MM.1S (cell line): ENCODE results near the gene SYNPO2.

Experiments used
- EZH2 ChIP-seq: fragments of 300-600 bp; sonication (generic); optimal IDR thresholded peaks from 2 replicates; pipeline ENCODE3; 2017; ENCODE audit warnings: low read depth, mild to moderate bottlenecking, antibody characterized with exemption, low read length, mixed read lengths
- EZH2phosphoT487 ChIP-seq: fragments of 300-600 bp; sonication (generic); IDR thresholded peaks from 2 replicates; pipeline ENCODE4 v1.6.1; 2018; ENCODE audit warnings: antibody characterized with exemption, low read length
- TF ChIP-seq, protein P1 (sequence below): fragments of 300-600 bp; sonication (generic); IDR thresholded peaks from 2 replicates; pipeline ENCODE4 v1.5.1; 2016; ENCODE audit warnings: antibody characterized with exemption, low read length, mixed read lengths

DNA sequence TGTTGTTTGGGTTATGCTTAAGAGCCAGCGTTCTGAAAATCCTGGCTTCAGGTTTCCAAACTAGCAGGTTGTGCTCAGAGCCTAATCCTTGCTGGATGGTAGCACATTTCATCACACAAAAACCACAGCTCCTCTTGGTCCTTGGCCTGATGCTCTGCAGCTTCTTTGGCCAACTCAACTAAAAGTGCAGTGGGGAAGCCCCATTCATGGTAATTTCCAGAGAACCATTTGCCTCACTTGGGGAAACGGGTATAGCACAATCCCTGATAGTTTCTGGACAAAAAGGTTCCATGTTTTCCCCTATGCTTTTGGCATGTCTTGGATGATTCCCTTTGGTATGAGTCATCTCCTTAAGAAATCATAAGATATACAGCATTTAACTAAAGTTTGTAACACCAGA lies 78.7 kb downstream of the SYNPO2 start:
- TF ChIP-seq, protein P1, sequence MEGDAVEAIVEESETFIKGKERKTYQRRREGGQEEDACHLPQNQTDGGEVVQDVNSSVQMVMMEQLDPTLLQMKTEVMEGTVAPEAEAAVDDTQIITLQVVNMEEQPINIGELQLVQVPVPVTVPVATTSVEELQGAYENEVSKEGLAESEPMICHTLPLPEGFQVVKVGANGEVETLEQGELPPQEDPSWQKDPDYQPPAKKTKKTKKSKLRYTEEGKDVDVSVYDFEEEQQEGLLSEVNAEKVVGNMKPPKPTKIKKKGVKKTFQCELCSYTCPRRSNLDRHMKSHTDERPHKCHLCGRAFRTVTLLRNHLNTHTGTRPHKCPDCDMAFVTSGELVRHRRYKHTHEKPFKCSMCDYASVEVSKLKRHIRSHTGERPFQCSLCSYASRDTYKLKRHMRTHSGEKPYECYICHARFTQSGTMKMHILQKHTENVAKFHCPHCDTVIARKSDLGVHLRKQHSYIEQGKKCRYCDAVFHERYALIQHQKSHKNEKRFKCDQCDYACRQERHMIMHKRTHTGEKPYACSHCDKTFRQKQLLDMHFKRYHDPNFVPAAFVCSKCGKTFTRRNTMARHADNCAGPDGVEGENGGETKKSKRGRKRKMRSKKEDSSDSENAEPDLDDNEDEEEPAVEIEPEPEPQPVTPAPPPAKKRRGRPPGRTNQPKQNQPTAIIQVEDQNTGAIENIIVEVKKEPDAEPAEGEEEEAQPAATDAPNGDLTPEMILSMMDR: no peak
- TF ChIP-seq EZH2phosphoT487: no peak
- no peak for TF ChIP-seq EZH2
